HG03095 (cell line): ENCODE data around the gene MSANTD2.

Experiments
- ATAC-seq: cut with Tn5 transposase; IDR thresholded peaks from one replicate; pipeline ENCODE4 v1.9.1; 2021; ENCODE audit warnings: moderate library complexity; ENCODE audit not compliant: unreplicated experiment

MSANTD2 gene

GRCh38 chr11:124739479-124740276, 60.5 kb downstream of the MSANTD2 start, which contains the start of gene NRGN:
Gene NRGN (plus strand): TSS chr11:124739942. CDS start chr11:124740085, 143 bp downstream.
- ATAC-seq, result peak; percentile 98

- no peak for ATAC-seq
Measured at GRCh38 chr11:124738713-124739478, 61.3 kb downstream of the MSANTD2 start.

GRCh38 chr11:124737638-124738305, 62.4 kb downstream of the MSANTD2 start:
- no peak for ATAC-seq

- no peak for ATAC-seq
Measured at GRCh38 chr11:124736736-124737135, 63.5 kb downstream of the MSANTD2 start.

GRCh38 chr11:124732230-124732629, 68.0 kb downstream of the MSANTD2 start:
- ATAC-seq, result no peak

GRCh38 chr11:124729571-124729970, 70.6 kb downstream of the MSANTD2 start:
- ATAC-seq, result no peak

- ATAC-seq, result no peak
Measured at GRCh38 chr11:124728134-124728533, 72.1 kb downstream of the MSANTD2 start.

- no peak for ATAC-seq
Measured at GRCh38 chr11:124727474-124727873, 72.7 kb downstream of the MSANTD2 start.

- no peak for ATAC-seq
Measured at GRCh38 chr11:124725719-124726105, 74.5 kb downstream of the MSANTD2 start.

- ATAC-seq, result peak; percentile 92
Measured at GRCh38 chr11:124724979-124725718, 75.1 kb downstream of the MSANTD2 start.

GRCh38 chr11:124722176-124722575, 78.0 kb downstream of the MSANTD2 start:
- ATAC-seq, result no peak

- no peak for ATAC-seq
Measured at GRCh38 chr11:124719534-124719933, 80.7 kb downstream of the MSANTD2 start.

- ATAC-seq, result no peak
Measured at GRCh38 chr11:124718801-124719200, 81.4 kb downstream of the MSANTD2 start.

GRCh38 chr11:124717786-124718651, 82.2 kb downstream of the MSANTD2 start:
- ATAC-seq, result no peak

- peak; percentile 46 for ATAC-seq
Measured at GRCh38 chr11:124717421-124717785, 82.8 kb downstream of the MSANTD2 start.

GRCh38 chr11:124716591-124716990, 83.6 kb downstream of the MSANTD2 start:
- no peak for ATAC-seq
